IMR-90 (cell line): Measurements from ENCODE around the gene NR6A1. TPM values are rescaled to one million over a fixed set of nuclear protein-coding genes. Genes with fewer than 3 reads are reported as not detected.

Experiments
- ATAC-seq: fragments of 200-7000 bp; cut with Tn5 transposase; 2 replicates; pipeline ENCODE4 v1.9.1; 2020; ENCODE audit warnings: low read depth, mild to moderate bottlenecking, moderate library complexity
- BruUV-seq: library from RNA; stranded (reverse); fragments of 400-500 nt; replicated peaks from 2 replicates; lab custom pipeline; 2021; lab: Mats Ljungman, UMichigan
- CTCF ChIA-PET: fragments of 300-600 bp; formaldehyde crosslinking; extraction: SDS; loops from one replicate; lab custom pipeline; 2021; ENCODE audit warnings: antibody characterized with exemption; lab: Yijun Ruan, JAX
- POLR2A ChIA-PET: fragments of 300-600 bp; sonication (Branson Sonifier 250); formaldehyde crosslinking; loops from one replicate; lab custom pipeline; 2022; ENCODE audit warnings: antibody characterized with exemption; ENCODE audit not compliant: unreplicated experiment; lab: Charles Lee
- DNase-seq: peaks from one replicate; pipeline ENCODE4 v3.0.0; 2013
- H2AFZ ChIP-seq: replicated peaks from 2 replicates; pipeline ENCODE3; 2013; ENCODE audit warnings: low read length, mild to moderate bottlenecking; ENCODE audit not compliant: poor library complexity
- H2AK5ac ChIP-seq: 2 replicates; pipeline ENCODE4 v1.6.1; 2013; ENCODE audit warnings: low read depth, low read length, inconsistent platforms
- H2AK9ac ChIP-seq: replicated peaks from 2 replicates; pipeline ENCODE3; 2013; ENCODE audit warnings: mild to moderate bottlenecking, low read depth, low read length, moderate library complexity; ENCODE audit not compliant: poor library complexity
- H2BK120ac ChIP-seq: 2 replicates; pipeline ENCODE4 v1.6.1; 2013; ENCODE audit warnings: low read depth, low read length, inconsistent platforms
- H2BK15ac ChIP-seq: 3 replicates; pipeline ENCODE4 v1.6.1; 2013; ENCODE audit warnings: low read depth, low read length, inconsistent platforms
- H2BK20ac ChIP-seq: 2 replicates; pipeline ENCODE4 v1.6.1; 2013; ENCODE audit warnings: low read depth, mild to moderate bottlenecking, inconsistent platforms, low read length, moderate library complexity
- H2BK5ac ChIP-seq: 2 replicates; pipeline ENCODE4 v1.6.1; 2013; ENCODE audit warnings: mild to moderate bottlenecking, low read depth, low read length, inconsistent platforms; ENCODE audit not compliant: poor library complexity, severe bottlenecking
- H3K14ac ChIP-seq: replicated peaks from 2 replicates; pipeline ENCODE4 v1.6.1; 2013; ENCODE audit warnings: low read depth, low read length, inconsistent platforms
- H3K18ac ChIP-seq: 2 replicates; pipeline ENCODE4 v1.6.1; 2013; ENCODE audit warnings: low read depth, low read length, control low read depth
- H3K23ac ChIP-seq: 2 replicates; pipeline ENCODE4 v1.6.1; 2013; ENCODE audit warnings: low read depth, low read length, inconsistent platforms
- H3K27ac ChIP-seq: 2 replicates; pipeline ENCODE4 v1.5.1; 2013; ENCODE audit warnings: mild to moderate bottlenecking, control low read depth, low read length; ENCODE audit not compliant: insufficient read depth
- H3K27me3 ChIP-seq: 2 replicates; pipeline ENCODE4 v1.6.1; 2013; ENCODE audit warnings: low read length; ENCODE audit not compliant: control insufficient read depth, insufficient read depth
- H3K36me3 ChIP-seq: 2 replicates; pipeline ENCODE4 v1.6.1; 2013; ENCODE audit warnings: low read length, mixed read lengths; ENCODE audit not compliant: control insufficient read depth, insufficient read depth
- H3K4ac ChIP-seq: 2 replicates; pipeline ENCODE4 v1.6.1; 2013; ENCODE audit warnings: low read depth, low read length, inconsistent platforms
- H3K4me1 ChIP-seq: 2 replicates; pipeline ENCODE4 v1.6.1; 2013; ENCODE audit warnings: low read length, mixed read lengths; ENCODE audit not compliant: control insufficient read depth, insufficient read depth
- H3K4me2 ChIP-seq: 2 replicates; pipeline ENCODE4 v1.6.1; 2013; ENCODE audit warnings: low read depth, mild to moderate bottlenecking, control low read depth, low read length, moderate library complexity
- H3K4me3 ChIP-seq: 2 replicates; pipeline ENCODE4 v1.5.1; 2013; ENCODE audit warnings: low read depth, mild to moderate bottlenecking, control low read depth, low read length, moderate library complexity; ENCODE audit not compliant: insufficient read depth
- H3K56ac ChIP-seq: 2 replicates; pipeline ENCODE4 v1.6.1; 2013; ENCODE audit warnings: low read length, inconsistent platforms; ENCODE audit not compliant: insufficient read depth; ENCODE audit errors: extremely low read depth
- H3K79me1 ChIP-seq, 2 experiments: 2 replicates each; pipeline ENCODE4 v1.6.1; 2013; ENCODE audit warnings: low read length in 2 of 2, inconsistent platforms in 1 of 2, low read depth in 1 of 2
- H3K9ac ChIP-seq: 2 replicates; pipeline ENCODE4 v1.6.1; 2013; ENCODE audit warnings: low read depth, low read length, control low read depth
- H3K9me1 ChIP-seq: 2 replicates; pipeline ENCODE4 v1.6.1; 2013; ENCODE audit warnings: low read length, inconsistent platforms; ENCODE audit not compliant: insufficient read depth
- H3K9me3 ChIP-seq: 2 replicates; pipeline ENCODE4 v1.6.1; 2013; ENCODE audit warnings: low read length; ENCODE audit not compliant: control insufficient read depth, insufficient read depth
- H4K20me1 ChIP-seq: 2 replicates; pipeline ENCODE4 v1.6.1; 2013; ENCODE audit warnings: low read length, inconsistent platforms; ENCODE audit not compliant: insufficient read depth
- H4K5ac ChIP-seq: 2 replicates; pipeline ENCODE4 v1.6.1; 2013; ENCODE audit warnings: mild to moderate bottlenecking, low read depth, low read length, control low read depth
- H4K8ac ChIP-seq, 2 experiments: 2 replicates each; pipeline ENCODE4 v1.6.1; 2013; ENCODE audit warnings: low read depth in 2 of 2, low read length in 2 of 2, control low read depth in 1 of 2, inconsistent platforms in 1 of 2
- H4K91ac ChIP-seq: 2 replicates; pipeline ENCODE4 v1.6.1; 2013; ENCODE audit warnings: low read depth, low read length, inconsistent platforms; ENCODE audit not compliant: insufficient read depth
- CTCF ChIP-seq: conservative IDR thresholded peaks from 2 replicates; pipeline ENCODE4 v1.5.1; 2012; ENCODE audit warnings: mild to moderate bottlenecking, low read depth, low read length, improper control_type of control experiment
- FOS ChIP-seq: fragments of 150-350 bp; IDR thresholded peaks from 2 replicates; pipeline ENCODE4 v1.6.1; 2016; ENCODE audit warnings: low read depth, low read length
- POLR2A ChIP-seq: IDR thresholded peaks from 2 replicates; pipeline ENCODE4 v1.6.1; 2012; ENCODE audit warnings: mild to moderate bottlenecking, low read depth, low read length
- RAD21 ChIP-seq: IDR thresholded peaks from 2 replicates; pipeline ENCODE4 v1.6.1; 2012; ENCODE audit warnings: low read length, improper control_type of control experiment
- SMC3 ChIP-seq: fragments of 150-350 bp; IDR thresholded peaks from 2 replicates; pipeline ENCODE4 v1.6.1; 2016; ENCODE audit warnings: low read depth, mild to moderate bottlenecking, antibody characterized with exemption, low read length, moderate library complexity
- USF2 ChIP-seq: fragments of 150-350 bp; IDR thresholded peaks from 2 replicates; pipeline ENCODE4 v1.6.1; 2017; ENCODE audit warnings: mild to moderate bottlenecking, antibody characterized with exemption, low read length, low read depth
- WGBS, 2 experiments: methylation state at CpG; one replicate each; pipeline versions ENCODE4 v1.1.5 to v1.1.7; 2013; ENCODE audit warnings: missing lambda C conversion rate in 2 of 2; ENCODE audit not compliant: insufficient read length in 1 of 2; ENCODE audit errors: extremely low coverage in 2 of 2; 5-methylcytosine and 5-hydroxymethylcytosine counted together
- dilution Hi-C: fragments of 300-500 bp; cut with HindIII; formaldehyde crosslinking; loops from one replicate; pipeline ENCODE4 v1.14.3; 2018; ENCODE audit warnings: low sequenced_read_pairs; ENCODE audit not compliant: unreplicated experiment
- in situ Hi-C: fragments of 300-500 bp; cut with MboI; formaldehyde crosslinking; loops from 3 replicates; pipeline ENCODE4 v1.14.3; 2019; ENCODE audit warnings: low sequenced_read_pairs, inconsistent platforms, mixed read lengths
- intact Hi-C: fragments of 100-400 bp; cut with micrococcal nuclease; formaldehyde crosslinking; loops from 2 replicates; pipeline ENCODE4 v1.10.0; 2022
- polyA plus RNA-seq, 3 experiments: library from polyadenylated mRNA; depleted of rRNA; stranded (reverse); fragments of >200 nt; gene quantifications; 2 replicates each; pipeline ENCODE4 v1.2.3, GENCODE V29; 2012; ENCODE audit warnings: low replicate concordance in 1 of 3
- total RNA-seq: library from RNA; depleted of rRNA; stranded (reverse); fragments of >200 nt; gene quantifications from 2 replicates; pipeline ENCODE4 v1.2.3, GENCODE V29; 2012

Gene NR6A1
- total and polyA plus RNA-seq, 2 of the 4 experiments (the other 2 are of a cell fraction), result 0.14 to 0.36 TPM

- CTCF ChIA-PET, result interaction anchor here (1.3 kb wide), 1 partner anchor 38 kb away, joined by 3 read pairs; no protein-coding TSS in a partner anchor
These were observed 75.7 kb downstream of the NR6A1 start for GRCh38 chr9:124695280-124695890.

More at GRCh38 chr9:124695280-124695890, 75.7 kb downstream of the NR6A1 start:
- Histone ChIP-seq H3K36me3 (peaks cover 2% of the 10 kb centered on the region; the same call in 1 of the 2 replicates), H2AK9ac (no peak overlapping the region), H3K27me3 (no peaks in the 10 kb centered on the region), H2BK20ac (peak overlapping the region; percentile 75), H3K23ac (peak overlapping the region; percentile 79), H3K14ac (peak overlapping the region; percentile 81), H4K91ac (peak overlapping the region; percentile 90), H2AK5ac (peak overlapping the region; percentile 99), H4K20me1 (no peaks in the 10 kb centered on the region), H4K8ac (peak overlapping the region; percentile 25 to 94; a peak in 3 of 4 replicates), H3K9ac (no peak overlapping the region), H2BK120ac (peak overlapping the region; percentile 89), H3K56ac (peak overlapping the region; percentile 48; the same call in 1 of the 2 replicates), H2AFZ (peak overlapping the region; percentile 25), H3K4ac (peak overlapping the region; percentile 85), H3K79me1 (peaks cover 22 to 48% of the 10 kb centered on the region in 2 experiments), H3K9me3 (no peaks in the 10 kb centered on the region), H3K18ac (peak overlapping the region; percentile 95; the same call in 1 of the 2 replicates), H2BK15ac (peak overlapping the region; percentile 98; the same call in 2 of the 3 replicates), H3K9me1 (peaks cover 18% of the 10 kb centered on the region), H4K5ac (peak overlapping the region; percentile 92; the same call in 1 of the 2 replicates), H3K4me2 (peak overlapping the region; percentile 52; the same call in 1 of the 2 replicates), H3K4me3 (no peak overlapping the region), H3K4me1 (peaks cover 28% of the 10 kb centered on the region), H3K27ac (peak overlapping the region; percentile 19), H2BK5ac (peak overlapping the region; percentile 97)
- POLR2A ChIA-PET, result interaction anchor here (0.7 kb wide), 1 partner anchor 35 kb away, joined by 5 read pairs; no protein-coding TSS in a partner anchor
- TF ChIP-seq SMC3, result no peak
- TF ChIP-seq RAD21, result no peak
- no peak for TF ChIP-seq CTCF
- no peak for TF ChIP-seq USF2
- TF ChIP-seq POLR2A, result no peak
- TF ChIP-seq FOS, result peak; percentile 37; the same call in 1 of the 2 replicates
- WGBS, 2 experiments, result no CpG with 5 or more reads among the region's 16 CpGs
- intact Hi-C loops (no loop called here), in situ Hi-C loops (no loop called here), dilution Hi-C loops (no loop called here)
- ATAC-seq (peak; percentile 42), DNase-seq (peak; percentile 37)
- no TSS peak for BruUV-seq
